ENCODE results near the gene SLC9A7. TPM values are rescaled to one million over a fixed set of nuclear protein-coding genes. Genes with fewer than 3 reads are reported as not detected.
A peak's percentile ranks its signal among the peaks of the same experiment; 100 is the strongest.

Gene SLC9A7
- total RNA-seq, 1 experiment from 2014 or later, result 20.9 TPM

DNA sequence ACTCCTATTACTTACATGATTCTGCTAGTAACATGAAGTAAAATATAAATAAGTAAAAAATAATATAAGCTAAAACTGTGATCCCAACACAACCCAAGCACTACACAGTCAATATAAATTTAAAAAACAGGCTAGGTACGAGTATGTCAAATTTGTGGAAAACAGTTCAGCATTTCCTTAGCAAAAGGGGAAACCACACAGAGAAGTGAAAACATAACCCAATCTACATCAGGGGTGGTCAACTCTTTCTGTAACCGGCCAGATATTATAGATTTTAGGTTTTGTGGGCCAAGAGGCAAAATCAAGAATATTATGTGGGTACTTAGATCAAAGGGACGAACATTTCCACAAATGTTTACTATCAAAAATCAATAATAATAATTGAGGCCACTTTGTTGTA, 115.3 kb downstream of the SLC9A7 start:
- no peak overlapping the region for H3K4me3 ChIP-seq
- no peaks in the 10 kb centered on the region for H3K9me2 ChIP-seq (ENCODE audit: insufficient read depth)
- no peaks in the 10 kb centered on the region for H4K20me1 ChIP-seq (ENCODE audit: insufficient read depth)
- H3K36me3 ChIP-seq (ENCODE audit: low read depth), result no peaks in the 10 kb centered on the region
- POLR2A ChIA-PET (ENCODE audit: unreplicated experiment), result no interaction called here
- no peak overlapping the region for H3K27ac ChIP-seq
- H3K9me3 ChIP-seq (ENCODE audit: insufficient read depth, low read depth), result no peaks in the 10 kb centered on the region
- BruUV-seq (replicated peaks), result no TSS peak
- TF ChIP-seq EZH2 (IDR thresholded peaks at IDR 0.05; ENCODE audit: low read depth) (no peak), CTCF (conservative IDR thresholded peaks at IDR 0.05) (no peak)
- H2AFZ ChIP-seq, result no peak overlapping the region
- no peak overlapping the region for H3K4me2 ChIP-seq
- CTCF ChIA-PET, result no interaction called here
- no peak for DNase-seq
- H3K4me1 ChIP-seq (replicated peaks; ENCODE audit: insufficient read depth), result no peaks in the 10 kb centered on the region
- no peaks in the 10 kb centered on the region for H3K27me3 ChIP-seq (ENCODE audit: insufficient read depth, low read depth)
- intact Hi-C loops (cut with micrococcal nuclease; ENCODE audit: unreplicated experiment), result no loop called here
- no peaks in the 10 kb centered on the region for H3K79me2 ChIP-seq (ENCODE audit: low read depth)
- H3F3A ChIP-seq (ENCODE audit: insufficient read depth, low read depth), result no peaks in the 10 kb centered on the region

GRCh38 chrX:46642145-46642544, 116.8 kb downstream of the SLC9A7 start:
- no peaks in the 10 kb centered on the region for H3K9me2 ChIP-seq (ENCODE audit: insufficient read depth)
- ChIA-PET POLR2A (ENCODE audit: unreplicated experiment) (no interaction called here), CTCF (no interaction called here)
- H3K36me3 ChIP-seq (ENCODE audit: low read depth), result no peaks in the 10 kb centered on the region
- no peaks in the 10 kb centered on the region for H3F3A ChIP-seq (ENCODE audit: insufficient read depth, low read depth)
- H2AFZ ChIP-seq, result no peak overlapping the region
- BruUV-seq (replicated peaks), result no TSS peak
- DNase-seq, result no peak
- TF ChIP-seq EZH2 (IDR thresholded peaks at IDR 0.05; ENCODE audit: low read depth), result no peak
- peak; percentile 25; the same call in 1 of the 2 replicates for TF ChIP-seq CTCF (conservative IDR thresholded peaks at IDR 0.05)
- H3K4me3 ChIP-seq, result no peak overlapping the region
- H3K27ac ChIP-seq, result no peak overlapping the region
- no peaks in the 10 kb centered on the region for H4K20me1 ChIP-seq (ENCODE audit: insufficient read depth)
- no peaks in the 10 kb centered on the region for H3K4me1 ChIP-seq (replicated peaks; ENCODE audit: insufficient read depth)
- no peak overlapping the region for H3K4me2 ChIP-seq
- no peaks in the 10 kb centered on the region for H3K27me3 ChIP-seq (ENCODE audit: insufficient read depth, low read depth)
- no peaks in the 10 kb centered on the region for H3K79me2 ChIP-seq (ENCODE audit: low read depth)
- H3K9me3 ChIP-seq (ENCODE audit: insufficient read depth, low read depth), result no peaks in the 10 kb centered on the region
- intact Hi-C loops (cut with micrococcal nuclease; ENCODE audit: unreplicated experiment), result no loop called here

DNA sequence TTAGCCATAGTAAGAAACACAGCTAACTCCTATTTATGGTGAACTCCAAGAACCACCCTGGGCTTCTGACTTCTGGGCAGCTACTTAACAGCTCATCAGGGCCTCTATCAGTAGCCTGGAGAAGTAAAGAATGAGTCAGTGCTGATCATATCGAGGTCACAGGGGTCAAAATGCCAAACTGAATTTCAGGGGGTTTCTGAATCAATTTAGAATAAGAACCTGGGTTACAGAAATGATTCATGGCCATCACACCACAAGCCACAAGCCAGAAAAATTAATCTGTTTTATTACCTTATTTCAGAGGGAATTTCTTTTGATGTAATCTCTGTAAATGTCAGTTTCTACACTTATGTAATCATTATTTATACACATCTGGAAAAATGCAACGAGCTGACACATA, 121.0 kb downstream of the SLC9A7 start:
- no peak overlapping the region for H2AFZ ChIP-seq

More for the DNA sequence above, 121.0 kb downstream of the SLC9A7 start:
- intact Hi-C loops (cut with micrococcal nuclease; ENCODE audit: unreplicated experiment), result no loop called here
- H4K20me1 ChIP-seq (ENCODE audit: insufficient read depth), result no peaks in the 10 kb centered on the region
- no peak overlapping the region for H3K27ac ChIP-seq
- H3K9me3 ChIP-seq (ENCODE audit: insufficient read depth, low read depth), result no peaks in the 10 kb centered on the region
- H3K9me2 ChIP-seq (ENCODE audit: insufficient read depth), result no peaks in the 10 kb centered on the region
- POLR2A ChIA-PET (ENCODE audit: unreplicated experiment), result no interaction called here
- H3F3A ChIP-seq (ENCODE audit: insufficient read depth, low read depth), result no peaks in the 10 kb centered on the region
- no peak overlapping the region for H3K4me3 ChIP-seq
- CTCF ChIA-PET, result no interaction called here
- BruUV-seq (replicated peaks), result no TSS peak
- no peaks in the 10 kb centered on the region for H3K36me3 ChIP-seq (ENCODE audit: low read depth)
- TF ChIP-seq CTCF (conservative IDR thresholded peaks at IDR 0.05), result no peak
- TF ChIP-seq EZH2 (IDR thresholded peaks at IDR 0.05; ENCODE audit: low read depth), result no peak
- no peaks in the 10 kb centered on the region for H3K79me2 ChIP-seq (ENCODE audit: low read depth)
- no peaks in the 10 kb centered on the region for H3K27me3 ChIP-seq (ENCODE audit: insufficient read depth, low read depth)
- DNase-seq, result no peak
- H3K4me2 ChIP-seq, result no peak overlapping the region
- H3K4me1 ChIP-seq (replicated peaks; ENCODE audit: insufficient read depth), result no peaks in the 10 kb centered on the region
